ENCODE measurements around the gene SMC1B.
"Not testable (repeated sequence)": the region's sequence is repeated elsewhere in the genome, so short reads cannot be mapped to it uniquely, and the experiment has no call there.

Gene SMC1B

DNA sequence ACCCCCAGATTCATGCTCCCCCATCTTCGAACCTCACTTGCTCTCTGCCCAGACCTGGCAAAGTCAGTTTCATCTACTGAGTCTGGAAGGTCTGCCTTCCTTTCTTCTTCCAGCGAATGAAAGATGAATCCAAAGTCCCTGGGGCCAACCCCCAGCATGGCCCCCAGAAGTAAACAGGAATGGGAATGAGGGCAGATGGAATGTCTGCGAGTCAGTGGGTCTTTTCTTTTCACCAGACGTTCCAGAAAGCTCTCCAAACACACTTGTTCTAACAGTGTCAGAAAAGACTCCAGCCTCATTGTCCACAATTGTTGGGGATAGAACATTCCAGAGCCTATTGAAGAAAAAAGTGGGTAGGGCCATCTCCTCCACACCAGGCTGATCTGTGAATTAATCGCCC is 28.7 kb upstream of the SMC1B start:
- no peak for DNase-seq

DNA sequence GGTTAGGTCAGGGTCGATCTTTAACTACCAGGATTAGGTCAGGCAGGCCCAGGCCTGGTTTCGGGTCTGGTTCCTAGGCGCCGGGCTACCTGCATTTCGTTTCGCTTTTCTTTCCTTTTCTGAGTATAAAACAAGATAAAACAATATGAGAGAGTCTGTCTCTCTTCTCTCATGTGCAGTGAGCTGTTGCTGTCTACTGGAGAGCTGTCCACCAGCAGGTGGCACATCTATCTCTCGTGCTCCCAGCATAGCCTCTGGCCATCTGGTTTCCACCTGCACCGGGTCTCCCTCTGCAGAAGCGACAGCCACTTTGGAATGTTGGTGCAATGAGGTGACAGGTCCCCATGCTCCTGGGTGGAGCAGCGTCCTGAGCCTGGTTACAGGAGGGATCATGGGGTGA is 27.7 kb upstream of the SMC1B start:
- DNase-seq: no peak

DNA sequence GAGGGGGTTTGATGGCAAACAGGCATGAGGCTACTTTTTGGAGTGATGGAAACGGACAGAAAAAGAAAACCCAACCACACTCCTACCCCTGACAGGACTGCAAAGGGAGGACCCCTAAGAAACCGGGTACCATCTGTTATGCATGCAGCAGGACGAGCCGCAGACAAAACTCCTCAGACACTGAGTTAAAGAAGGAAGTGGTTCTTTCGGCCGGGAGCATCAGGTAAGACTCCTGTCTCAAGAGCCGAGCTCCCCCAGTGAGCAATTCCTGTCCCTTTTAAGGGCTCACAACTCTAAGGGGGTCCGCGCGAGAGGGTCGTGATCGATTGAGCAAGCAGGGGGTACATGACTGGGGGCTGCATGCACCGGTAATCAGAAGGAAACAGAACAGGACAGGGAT is 27.3 kb upstream of the SMC1B start:
- DNase-seq: not testable (repeated sequence)

DNA sequence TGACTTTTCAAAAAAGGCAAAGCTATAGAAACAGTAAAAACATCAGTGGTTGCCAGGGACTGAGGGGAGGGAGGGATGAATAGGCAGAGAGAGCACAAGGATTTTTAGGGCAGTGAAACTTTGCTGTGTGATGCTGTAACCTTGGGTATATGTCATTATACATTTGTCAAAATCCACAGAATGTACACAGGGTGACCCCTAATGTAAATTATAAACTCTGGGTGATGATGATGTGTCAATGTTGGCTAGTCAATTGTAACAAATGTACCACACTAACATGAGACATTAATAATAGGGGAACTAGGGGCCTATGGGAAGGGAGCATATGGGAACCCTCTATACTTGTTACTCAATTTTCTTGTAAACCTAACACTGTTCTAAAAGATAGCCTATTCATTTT is 24.9 kb upstream of the SMC1B start:
- DNase-seq: no peak

DNA sequence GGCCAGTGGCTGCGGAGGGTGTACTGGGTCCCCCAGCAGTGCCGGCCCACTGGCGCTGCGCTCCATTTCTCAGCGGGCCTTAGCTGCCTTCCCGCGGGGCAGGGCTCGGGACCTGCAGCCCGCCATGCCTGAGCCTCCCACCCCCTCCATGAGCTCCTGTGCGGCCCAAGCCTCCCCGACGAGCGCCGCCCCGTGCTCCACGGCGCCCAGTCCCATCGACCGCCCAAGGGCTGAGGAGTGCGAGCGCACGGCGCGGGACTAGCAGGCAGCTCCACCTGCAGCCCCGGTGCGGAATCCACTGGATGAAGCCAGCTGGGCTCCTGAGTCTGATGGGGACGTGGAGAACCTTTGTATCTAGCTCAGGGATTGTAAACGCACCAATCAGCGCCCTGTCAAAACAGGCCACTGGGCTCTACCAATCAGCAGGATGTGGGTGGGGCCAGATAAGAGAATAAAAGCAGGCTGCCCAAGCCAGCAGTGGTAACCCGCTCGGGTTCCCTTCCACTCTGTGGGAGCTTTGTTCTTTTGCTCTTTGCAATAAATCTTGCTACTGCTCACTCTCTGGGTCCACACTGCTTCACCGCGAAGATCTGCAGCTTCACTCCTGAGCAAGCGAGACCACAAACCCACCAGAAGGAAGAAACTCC is 23.6 kb upstream of the SMC1B start:
- not testable (repeated sequence) for DNase-seq

DNA sequence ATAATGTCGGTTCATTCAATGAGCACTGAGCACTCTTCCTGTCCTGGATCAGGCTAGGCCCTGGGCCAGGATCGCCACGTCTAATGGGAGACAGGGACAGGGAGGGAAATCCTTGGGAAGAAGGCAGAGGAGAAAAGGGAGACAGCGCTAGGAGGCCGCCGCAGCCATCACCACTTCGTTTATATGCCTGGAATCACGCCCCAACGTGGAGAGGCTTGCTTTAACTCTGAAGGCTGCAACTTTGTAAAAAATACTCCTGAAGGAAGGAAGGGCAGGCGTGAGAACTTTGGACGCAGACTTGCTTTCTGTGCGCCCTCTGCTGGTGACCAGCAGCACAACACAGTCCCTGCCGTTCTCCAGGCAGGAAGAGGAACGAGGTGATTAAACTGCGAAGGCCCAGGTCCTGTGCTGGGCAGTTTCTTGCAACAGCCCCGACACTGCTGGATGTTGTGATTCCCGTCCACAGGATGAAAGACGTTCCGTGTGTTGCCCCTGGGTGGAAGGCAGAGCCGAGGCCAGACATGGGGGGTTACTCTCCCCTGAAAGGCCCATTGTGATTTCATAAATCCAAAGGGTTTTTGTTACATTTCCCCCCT is 22.2 kb upstream of the SMC1B start:
- DNase-seq: peak; percentile 80

DNA sequence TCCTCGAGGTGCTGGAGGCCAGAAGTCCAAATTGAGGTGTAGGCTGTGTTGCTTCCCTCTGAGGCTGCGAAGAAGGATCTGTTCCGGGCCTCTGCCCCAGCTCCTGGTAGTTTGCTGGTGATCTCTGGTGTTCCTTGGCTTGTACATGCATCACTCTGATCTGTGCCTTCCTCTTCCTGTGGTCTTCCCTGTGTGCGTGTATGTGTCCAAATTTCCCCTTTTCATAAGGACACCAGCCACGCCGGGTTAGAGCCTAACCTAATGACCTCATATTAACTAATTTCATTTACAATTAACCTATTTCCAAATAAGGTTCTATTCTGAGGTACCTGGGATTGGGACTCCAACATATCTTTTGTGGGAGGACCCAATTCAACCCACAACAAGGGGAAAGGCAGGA is 21.6 kb upstream of the SMC1B start:
- no peak for DNase-seq

DNA sequence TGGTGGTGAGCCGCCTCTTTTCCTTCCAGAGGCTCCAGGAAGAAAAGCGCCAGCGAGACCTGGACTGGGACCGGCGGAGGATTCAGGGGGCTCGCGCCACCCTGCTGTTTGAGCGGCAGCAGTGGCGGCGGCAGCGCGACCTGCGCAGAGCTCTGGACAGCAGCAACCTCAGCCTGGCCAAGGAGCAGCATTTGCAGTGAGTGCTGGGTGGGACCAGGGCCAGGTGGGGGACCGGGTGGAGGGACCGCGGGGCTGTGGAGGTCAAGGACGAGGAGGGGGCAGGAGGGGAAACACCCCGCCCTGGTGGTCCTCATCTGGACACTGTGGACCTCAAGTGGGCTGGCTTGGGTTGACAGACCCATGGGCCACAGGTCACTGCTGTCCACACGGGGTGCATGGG is 17.5 kb upstream of the SMC1B start:
- DNase-seq: no peak

DNA sequence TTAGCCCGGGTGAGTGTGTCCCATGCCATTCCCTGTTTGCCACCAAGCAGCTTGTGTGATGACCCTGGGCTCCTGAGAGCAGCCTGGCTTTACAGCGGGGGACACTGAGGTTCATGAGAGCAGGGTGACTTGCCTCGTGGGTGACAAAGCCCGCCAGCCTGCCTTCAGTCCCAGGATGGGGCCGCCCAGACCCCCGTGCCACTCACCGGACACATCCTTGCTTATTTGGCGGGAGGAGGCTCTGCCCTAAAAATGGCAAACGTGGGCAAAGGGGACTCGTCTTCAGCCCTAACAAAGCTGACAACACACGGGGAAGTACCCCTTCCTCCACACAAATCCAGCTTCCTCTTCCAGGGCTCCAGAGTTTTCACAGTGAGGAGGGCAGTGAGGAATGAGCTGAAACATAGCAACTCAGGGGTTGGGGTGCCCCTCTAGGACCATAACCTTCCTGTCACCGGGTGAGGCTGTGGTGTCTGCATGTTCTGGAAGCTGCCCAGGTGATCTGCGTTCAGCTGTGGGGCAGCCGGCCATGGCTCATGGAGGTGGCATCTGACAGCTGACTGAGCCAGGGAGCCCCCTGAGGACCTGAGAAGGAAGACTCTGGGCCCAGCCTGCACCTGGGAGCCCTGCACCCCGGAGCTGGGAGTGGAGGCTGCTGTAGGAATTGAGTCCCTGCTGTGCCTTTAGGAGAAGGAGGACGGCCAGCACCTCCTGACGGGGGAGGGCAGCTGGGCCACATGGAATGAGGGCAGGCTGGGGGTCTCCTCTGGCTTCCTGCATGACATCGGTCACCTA is 16.8 kb upstream of the SMC1B start:
- DNase-seq: no peak

DNA sequence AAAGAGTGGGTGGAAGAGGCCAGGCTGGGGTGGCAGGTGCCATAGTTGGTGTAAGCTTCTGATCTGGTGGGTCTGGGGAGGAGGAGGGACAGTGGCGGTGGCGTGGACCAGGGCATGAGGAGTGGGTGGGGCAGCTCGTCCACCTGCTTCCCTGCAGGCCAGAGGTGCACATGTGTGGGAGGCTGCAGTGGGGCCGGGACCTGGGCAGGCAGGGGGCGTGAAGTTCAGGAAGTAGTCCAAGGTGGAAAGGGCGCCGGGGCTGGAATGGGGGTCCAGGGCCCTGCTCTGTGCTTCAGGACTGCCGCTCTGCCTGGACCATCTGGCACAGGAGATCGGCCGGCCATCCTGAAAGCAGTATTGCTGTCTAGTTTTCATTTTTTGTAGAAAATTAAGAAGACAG is 16.0 kb upstream of the SMC1B start:
- DNase-seq: no peak

DNA sequence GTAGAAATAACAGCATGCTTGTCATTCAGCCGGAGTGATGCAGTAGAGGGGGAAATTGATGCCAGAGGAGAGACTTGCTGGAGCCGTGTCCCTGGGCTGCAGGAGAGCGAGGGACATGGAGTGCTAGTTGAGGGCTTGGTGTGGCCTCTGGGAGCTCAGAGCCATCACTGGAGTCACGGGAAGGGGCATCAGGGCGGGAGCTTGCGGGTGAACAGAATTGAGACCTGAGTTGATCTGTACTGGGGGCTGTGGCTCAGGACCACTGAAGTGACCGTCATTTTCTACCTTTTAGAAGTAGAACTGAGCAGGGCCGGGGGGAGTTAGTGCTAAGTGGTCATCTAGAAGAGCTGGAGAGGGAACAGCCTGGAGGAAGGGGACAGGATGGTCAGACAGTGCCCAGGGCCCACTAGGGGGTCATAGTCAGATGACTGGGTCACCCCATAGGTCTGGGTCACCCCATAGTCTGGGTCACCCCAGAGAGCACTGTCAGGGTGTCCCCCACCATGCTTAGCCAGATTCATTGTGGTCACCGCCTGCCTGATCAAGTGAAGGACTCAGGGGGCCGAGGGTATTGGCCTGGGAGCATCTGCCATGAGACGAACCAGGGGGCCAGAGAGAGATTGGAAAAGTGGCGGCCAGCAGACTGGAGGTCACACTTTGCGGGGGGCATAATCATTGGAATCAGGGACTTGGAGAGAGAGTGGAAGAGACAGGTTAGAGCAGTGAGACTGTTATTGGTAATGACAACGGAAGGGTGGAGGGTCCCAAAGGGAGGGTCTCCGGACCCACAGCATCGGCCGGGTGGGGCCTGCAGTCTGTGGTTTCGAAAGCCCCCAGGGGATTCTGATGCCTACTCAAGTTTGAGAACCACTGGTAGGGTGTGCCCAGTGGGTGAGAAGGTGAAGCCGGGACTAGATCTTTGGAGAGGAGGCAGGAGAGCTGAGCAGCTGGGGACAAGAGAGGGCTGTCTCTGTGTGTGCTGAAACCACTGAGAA is 15.3 kb upstream of the SMC1B start:
- no peak for DNase-seq

DNA sequence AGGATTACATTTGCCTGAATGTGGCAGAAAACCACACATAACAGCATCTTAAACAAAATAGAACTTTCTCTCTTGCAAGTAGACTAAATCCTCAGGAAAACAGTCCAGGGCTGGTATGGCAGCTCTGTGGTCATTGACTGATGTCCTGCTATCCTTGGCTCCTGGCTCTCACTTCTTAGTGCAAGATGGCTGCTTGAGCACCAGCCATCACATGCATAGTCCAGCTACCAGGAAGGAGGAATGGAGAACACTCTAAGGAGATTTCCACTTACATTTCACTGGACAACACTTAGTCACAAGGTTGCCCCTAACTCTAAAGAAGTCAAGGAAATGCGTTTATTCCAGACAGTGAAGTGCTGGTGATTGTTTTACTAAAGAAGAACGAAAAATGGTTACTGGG is 13.7 kb upstream of the SMC1B start:
- no peak for DNase-seq

DNA sequence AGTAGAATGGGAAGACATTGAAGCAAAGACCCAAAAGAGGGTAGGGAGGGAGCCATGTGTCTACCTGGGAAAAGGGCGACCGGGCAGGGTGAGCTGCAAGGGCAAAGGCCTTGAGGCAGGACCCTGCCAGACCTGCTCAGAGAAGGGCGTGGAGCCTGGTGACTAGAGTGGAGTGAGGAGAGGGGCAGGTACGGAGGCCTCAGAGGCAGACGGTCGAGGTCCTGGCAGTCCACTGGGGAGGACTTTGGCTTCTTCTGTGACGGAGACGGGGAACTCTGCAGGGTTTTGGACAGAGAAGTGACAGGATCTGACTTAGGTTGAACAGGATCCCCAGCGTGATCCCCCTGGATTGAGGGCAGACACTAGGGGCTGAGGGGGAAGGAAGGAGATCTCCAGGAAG is 13.0 kb upstream of the SMC1B start:
- no peak for DNase-seq

DNA sequence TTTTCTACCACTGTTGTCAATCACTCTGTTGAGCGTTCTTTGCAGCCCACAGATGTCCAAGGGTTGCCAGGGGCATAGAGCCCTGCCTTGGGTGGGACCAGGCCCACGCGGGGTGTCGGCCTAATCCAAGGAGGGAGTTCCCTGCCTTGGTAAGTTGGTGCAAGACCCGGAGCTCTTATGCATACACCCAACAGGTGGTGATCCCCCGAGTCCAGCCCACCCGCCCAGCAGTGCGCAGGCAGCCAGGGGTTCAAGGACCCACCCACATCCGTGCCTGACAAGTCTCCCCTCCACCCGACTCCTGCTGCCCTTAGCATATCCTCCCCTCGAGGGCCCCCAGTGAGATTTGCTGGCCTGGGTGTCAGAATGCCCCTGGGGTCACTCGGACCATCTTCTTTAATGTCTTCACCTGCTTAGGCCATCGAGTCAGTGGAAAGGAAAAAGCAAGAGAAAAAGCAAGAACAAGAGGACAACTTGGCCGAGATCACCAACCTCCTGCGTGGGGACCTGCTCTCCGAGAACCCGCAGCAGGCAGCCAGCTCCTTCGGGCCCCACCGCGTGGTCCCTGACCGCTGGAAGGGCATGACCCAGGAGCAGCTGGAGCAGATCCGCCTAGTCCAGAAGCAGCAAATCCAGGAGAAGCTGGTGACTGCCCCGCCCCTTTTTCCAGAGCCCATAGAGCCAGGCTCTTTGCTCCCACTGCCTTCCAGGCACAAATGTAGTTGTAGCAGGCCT is 12.3 kb upstream of the SMC1B start:
- DNase-seq: no peak

DNA sequence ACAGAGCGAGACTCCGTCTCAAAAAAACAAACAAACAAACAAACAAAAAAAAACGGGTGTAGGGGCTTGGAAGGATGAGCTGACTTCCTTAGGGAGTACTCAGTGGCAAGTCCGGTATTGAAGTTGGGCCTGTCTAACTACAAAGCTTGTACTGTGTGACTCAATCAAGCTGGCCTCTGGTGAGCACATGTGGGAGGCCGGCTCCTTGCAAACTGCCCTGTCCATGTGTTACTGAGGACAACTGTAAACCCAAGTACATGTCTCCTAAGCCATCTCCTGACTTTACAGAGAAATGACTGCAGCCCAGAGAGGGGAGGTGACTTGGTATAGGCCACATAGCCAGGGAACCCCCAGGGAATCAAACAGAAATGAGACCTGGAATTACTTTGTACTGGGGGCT is 11.7 kb upstream of the SMC1B start:
- DNase-seq: no peak

DNA sequence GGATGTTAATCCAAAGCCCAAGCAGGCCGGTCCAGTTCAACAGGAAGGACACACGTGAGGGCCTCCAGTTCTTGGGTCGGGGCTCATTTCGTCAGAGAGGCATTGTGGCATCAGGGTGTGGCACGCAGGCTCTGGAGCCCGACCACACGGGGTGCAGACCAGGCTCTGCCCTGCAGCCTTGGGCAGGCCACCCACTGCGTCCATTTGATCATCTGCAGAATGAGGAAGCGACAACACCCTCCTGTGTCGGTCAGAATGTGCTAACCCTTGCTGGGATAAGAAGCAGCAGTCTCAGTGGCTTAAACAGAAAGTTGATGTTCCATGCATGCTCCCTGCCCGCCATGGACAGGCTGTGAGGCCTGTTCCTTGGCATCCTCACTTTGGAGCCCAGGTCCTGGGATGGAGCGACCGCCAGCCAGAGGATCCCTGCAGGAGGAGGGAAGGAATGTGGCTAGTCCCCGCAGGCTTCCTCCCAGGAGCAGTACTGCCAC is 10.9 kb upstream of the SMC1B start:
- no peak for DNase-seq

DNA sequence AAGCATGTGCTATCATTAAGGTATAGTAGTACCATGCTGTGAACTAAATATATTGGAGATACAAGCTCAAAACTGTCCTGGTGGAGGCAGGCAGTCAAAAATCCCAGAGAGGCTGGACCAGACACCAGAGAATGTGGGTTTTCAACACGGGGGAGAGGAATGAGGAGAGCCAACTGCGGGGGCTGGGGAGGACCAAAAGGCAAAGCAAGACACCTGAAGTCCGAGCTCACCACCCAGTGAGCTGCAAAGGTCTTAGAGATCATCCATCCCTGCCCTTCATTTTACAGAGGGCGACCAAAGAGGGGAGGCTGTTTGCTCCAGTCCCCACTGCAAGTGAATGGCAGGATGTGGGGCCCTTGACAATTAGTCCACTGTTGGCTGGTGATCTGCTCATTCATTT is 10.1 kb upstream of the SMC1B start:
- DNase-seq: no peak

DNA sequence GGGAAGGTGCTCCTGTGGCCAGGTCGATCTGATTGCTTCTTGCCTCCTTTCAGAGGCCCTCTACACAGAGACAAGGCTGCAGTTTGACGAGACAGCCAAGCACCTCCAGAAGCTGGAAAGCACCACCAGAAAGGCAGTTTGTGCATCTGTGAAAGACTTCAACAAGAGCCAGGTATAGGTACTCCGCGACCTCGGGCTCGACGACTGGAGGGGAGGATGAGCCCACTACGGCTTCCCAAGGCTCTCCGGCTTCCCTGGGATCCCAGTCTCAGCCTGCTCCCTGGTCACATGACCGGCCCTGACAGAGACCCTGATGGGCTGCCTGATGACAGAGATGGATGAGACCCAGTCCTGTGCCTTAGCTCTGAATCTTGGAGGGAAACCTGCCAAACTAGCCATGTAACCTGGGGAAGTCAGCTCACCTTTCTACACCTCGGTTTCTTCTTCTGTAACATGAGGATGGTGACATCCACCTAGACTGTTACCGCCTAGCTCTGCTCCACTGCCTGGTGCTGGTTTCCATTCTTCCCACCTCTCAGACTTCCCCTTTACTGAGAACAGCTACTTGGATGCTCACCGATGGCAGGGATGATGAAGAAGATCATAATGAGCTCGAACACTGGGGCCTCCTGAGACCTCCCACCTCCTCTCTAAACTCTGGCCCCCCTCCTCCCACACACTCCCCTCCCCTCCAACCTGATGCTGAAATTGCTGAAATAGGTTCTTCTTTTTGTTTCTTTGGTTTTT is 9.0 kb upstream of the SMC1B start:
- DNase-seq: no peak

DNA sequence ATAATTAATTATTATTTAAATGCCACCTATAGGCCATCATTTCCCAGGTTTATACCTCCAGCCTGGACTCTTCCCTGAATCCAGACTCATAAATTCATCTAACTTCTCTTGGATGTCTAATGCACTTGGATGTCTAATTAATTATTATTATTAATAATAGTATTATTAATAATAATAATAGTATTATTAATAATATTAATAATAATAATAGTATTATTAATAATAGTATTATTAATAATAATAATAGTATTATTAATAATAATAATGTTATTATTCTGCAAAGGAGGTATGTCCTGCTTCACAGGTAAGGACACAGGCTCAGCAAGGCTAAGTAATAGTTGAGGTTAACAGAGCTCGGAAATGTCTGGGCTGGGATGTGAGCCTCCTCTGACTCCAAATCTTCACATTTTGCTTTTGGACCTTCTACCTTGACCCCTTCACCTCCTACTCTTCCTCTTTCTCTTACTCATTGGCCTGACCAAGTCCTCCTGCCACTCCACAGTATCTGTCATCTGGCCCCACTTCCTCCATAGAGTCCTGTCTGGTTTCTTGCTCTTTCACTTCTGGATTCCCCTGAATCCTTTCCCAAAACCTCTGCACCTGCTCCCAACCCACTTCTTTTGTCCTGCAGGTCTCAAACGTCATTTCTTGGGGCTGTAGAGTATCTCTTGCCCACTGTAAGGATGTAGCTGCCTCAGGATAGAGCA is 8.1 kb upstream of the SMC1B start:
- DNase-seq: no peak

DNA sequence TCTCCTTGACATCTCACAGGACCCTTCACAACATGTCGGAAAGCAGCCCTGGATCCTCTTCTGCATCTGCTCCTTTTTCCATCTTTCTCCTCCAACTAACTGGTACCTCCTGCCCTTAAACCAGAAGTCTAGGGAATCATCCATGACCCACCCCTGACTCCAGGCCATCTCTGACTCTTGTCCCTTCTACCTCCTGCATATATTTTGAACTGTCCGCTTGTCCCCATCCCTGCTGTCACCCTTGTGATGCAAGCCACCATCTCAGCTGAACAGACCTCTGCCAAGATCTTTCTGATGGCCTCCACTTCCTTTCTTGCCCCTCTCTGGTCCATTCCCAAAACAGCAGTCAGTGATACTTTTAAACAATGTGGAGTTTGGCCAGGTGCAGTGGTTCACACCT is 7.1 kb upstream of the SMC1B start:
- no peak for DNase-seq

DNA sequence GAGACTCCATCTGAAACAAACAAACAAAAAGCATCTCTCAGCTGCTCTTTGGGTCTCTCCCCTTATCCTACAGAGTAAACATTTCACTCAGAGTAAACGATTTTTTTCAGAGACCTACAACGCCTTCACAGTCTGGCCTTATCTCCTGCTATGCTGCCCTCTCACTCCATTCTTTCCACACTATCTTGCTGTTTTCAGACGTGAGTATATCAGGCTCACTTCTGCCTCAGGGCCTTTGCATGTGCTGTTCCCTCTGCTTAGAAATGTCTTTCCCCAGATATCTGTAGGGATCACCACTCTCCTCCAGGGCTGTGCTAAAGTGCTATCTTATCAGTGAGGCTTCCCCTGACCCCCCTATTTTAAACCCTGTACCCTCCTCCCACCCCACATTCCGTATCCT is 6.6 kb upstream of the SMC1B start:
- DNase-seq: no peak

Measured in T-helper 9 cell (primary cell).